ENCODE data around the gene MYO1E.

DNA sequence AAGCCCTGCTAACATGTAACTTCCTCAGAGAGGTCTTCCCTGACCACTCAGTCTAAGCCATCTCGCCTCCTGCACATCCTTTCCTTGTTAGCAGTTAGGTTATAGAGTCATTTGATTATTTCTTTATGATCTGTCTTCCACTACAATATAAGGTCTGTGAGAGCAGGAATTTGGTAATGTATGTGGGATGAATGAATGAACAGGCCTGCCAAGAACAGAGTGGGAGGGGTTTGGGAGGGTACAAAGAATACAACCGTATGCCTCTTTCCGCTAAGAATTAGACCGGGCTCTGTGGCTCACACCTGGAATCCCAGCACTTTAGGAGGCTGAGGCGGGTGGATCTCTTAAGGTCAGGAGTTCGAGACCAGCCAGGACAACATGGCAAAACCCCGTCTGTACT, 32.4 kb upstream of the MYO1E start:
- TF ChIP-seq POLR2AphosphoS5 (IDR thresholded peaks at IDR 0.05; ENCODE audit: low read depth, low read length) (no peak), SPI1 (IDR thresholded peaks at IDR 0.05; ENCODE audit: low read depth, low read length) (no peak), POLR2A (IDR thresholded peaks at IDR 0.05; ENCODE audit: low read depth, low read length) (no peak), TAF1 (IDR thresholded peaks at IDR 0.05; ENCODE audit: low read depth, low read length) (no peak), POU2F2 (IDR thresholded peaks at IDR 0.05; ENCODE audit: low read depth, low read length) (no peak)
